ENCODE measurements around the gene MAGI1. TPM values are rescaled to one million over a fixed set of nuclear protein-coding genes. Genes with fewer than 3 reads are reported as not detected.

Gene MAGI1
- total RNA-seq, 4 donors from 2014 or later = 49.5 to 72.1 (median 67.6) TPM

DNA sequence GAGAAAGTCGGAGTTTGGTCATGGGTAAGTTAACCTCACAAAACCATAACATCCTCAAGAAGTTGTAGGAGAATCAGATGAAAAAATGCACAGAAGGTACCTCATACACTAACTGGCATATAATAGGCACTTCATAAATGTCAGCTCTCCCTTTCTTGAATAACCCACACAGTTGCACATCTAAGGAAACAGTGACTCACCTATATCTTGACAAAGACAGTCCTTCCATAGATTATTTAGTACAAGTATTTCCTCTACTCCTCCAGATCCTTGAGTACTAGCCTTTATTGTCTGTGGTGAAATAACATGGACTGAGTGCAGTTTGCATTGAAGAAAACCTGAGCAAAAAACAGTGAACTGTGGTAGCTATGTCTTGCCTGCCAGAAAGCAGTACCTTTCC is 46.6 kb downstream of the MAGI1 start:
- Histone ChIP-seq H3K36me3 (no peaks in the 10 kb centered on the region), H3K27me3 (no peaks in the 10 kb centered on the region), H3K4me1 (no peaks in the 10 kb centered on the region), H3K4me3 (no peak overlapping the region), H3K27ac (no peak overlapping the region), H3K9me3 (no peaks in the 10 kb centered on the region)
- DNase-seq = no peak
- no peak for TF ChIP-seq POLR2A (IDR thresholded peaks at IDR 0.05)
- TF ChIP-seq, protein P1, sequence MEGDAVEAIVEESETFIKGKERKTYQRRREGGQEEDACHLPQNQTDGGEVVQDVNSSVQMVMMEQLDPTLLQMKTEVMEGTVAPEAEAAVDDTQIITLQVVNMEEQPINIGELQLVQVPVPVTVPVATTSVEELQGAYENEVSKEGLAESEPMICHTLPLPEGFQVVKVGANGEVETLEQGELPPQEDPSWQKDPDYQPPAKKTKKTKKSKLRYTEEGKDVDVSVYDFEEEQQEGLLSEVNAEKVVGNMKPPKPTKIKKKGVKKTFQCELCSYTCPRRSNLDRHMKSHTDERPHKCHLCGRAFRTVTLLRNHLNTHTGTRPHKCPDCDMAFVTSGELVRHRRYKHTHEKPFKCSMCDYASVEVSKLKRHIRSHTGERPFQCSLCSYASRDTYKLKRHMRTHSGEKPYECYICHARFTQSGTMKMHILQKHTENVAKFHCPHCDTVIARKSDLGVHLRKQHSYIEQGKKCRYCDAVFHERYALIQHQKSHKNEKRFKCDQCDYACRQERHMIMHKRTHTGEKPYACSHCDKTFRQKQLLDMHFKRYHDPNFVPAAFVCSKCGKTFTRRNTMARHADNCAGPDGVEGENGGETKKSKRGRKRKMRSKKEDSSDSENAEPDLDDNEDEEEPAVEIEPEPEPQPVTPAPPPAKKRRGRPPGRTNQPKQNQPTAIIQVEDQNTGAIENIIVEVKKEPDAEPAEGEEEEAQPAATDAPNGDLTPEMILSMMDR (IDR thresholded peaks at IDR 0.05) = no peak

DNA sequence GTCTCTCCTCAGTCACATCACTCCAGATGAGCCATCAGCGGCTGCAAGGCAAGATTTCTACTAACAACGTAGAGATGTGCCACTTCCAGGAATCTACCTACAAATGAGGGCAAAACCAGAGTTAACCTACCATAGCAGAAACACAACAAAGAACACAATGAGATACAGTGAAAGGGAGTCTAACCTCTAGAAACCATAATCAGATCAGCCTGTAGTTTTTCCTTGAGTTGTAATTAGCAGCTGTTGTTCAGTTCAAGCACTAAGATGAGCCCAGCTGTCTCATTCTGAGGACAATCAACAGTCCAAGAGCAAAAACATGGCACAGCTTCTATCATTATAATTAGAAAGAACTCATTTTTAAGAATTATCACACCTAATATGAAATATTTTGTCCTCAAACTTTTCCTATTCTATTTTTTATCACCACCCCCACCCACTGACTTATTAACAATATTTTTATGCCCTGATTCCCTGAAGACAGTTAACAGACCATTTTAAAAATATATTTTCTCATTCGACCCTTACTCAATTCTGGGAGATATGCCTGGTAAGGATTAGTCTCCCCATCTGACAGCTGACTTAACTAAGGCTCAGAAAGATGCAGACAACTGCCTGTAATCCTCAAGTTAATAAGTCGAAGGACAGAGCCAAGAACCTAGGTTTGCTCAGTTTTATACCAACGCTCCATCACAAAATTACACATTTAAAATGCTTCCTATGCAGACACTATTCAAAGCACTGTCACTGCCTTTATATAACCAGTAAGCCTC is 50.1 kb downstream of the MAGI1 start:
- H3K36me3 ChIP-seq = no peaks in the 10 kb centered on the region
- no peak overlapping the region for H3K27ac ChIP-seq
- H3K4me1 ChIP-seq = no peaks in the 10 kb centered on the region
- H3K9me3 ChIP-seq = no peaks in the 10 kb centered on the region
- H3K4me3 ChIP-seq = no peak overlapping the region
- H3K27me3 ChIP-seq = no peaks in the 10 kb centered on the region
- TF ChIP-seq POLR2A (IDR thresholded peaks at IDR 0.05) = no peak
- TF ChIP-seq, protein P1 (IDR thresholded peaks at IDR 0.05) = no peak
- DNase-seq = no peak

DNA sequence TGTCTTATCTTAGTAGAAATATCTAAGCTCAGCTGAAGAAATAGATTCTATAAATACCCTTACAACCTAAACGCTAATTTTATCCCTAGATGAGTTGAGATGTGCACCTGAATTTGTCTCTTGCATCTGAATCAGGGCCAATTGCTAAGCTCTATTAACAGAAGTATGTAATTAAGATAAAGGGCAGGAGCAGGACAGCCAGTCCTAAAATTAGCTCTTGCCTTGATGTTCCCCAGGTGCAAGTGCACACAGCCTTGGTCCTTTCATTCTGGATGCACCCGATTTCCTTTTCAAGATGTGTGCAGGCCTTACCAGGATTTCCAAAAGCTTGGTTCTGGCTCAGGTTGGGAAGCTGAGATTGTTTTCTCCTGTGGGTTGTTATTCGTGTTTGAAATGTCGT is 52.4 kb downstream of the MAGI1 start:
- Histone ChIP-seq H3K36me3 (no peaks in the 10 kb centered on the region), H3K9me3 (no peaks in the 10 kb centered on the region), H3K27me3 (no peaks in the 10 kb centered on the region), H3K27ac (no peak overlapping the region), H3K4me3 (no peak overlapping the region), H3K4me1 (no peaks in the 10 kb centered on the region)
- no peak for DNase-seq
- TF ChIP-seq POLR2A (IDR thresholded peaks at IDR 0.05) = no peak
- TF ChIP-seq, protein P1 (IDR thresholded peaks at IDR 0.05) = no peak

DNA sequence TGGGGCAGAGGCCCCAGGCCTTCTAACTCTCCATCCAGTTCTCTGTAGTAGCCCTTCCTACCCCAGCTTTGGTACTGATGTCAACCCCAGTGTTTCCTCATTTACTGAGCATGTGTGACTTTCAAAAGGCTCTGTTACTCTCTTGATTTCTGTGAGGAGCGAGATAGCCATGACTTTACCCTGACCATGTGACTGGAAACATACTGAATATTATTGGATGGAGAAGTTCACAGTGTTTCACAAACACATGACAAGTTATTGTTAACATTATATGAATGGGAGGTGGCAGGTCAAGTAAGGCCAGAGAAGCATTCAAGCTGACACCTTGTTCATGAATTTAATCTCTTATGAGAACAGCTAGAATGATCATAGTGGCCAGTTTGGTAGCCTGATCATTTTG is 53.7 kb downstream of the MAGI1 start:
- TF ChIP-seq, protein P1 (IDR thresholded peaks at IDR 0.05) = no peak
- no peak for TF ChIP-seq POLR2A (IDR thresholded peaks at IDR 0.05)
- no peaks in the 10 kb centered on the region for H3K9me3 ChIP-seq

DNA sequence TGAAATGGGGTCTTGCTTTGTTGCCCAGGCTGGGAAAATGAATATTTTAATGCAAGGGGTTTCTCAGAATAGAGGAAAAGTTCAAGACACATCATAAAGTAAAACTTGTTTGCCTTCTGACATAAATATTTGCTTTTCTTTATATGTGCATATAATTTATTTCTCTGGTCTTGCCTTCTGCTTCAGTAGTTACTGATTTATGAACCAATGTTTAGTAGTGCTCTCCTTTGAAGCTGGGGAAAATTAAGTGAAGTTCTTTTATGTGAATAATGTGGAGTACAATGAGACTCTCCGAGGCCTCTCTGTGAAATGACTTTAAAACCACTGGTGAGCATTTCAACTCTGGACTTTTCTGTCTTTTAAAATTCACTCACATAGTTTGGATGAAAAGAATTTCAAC is 55.6 kb downstream of the MAGI1 start:
- H3K36me3 ChIP-seq = no peaks in the 10 kb centered on the region
- H3K4me1 ChIP-seq = no peaks in the 10 kb centered on the region
- H3K9me3 ChIP-seq = no peaks in the 10 kb centered on the region
- H3K27me3 ChIP-seq = no peaks in the 10 kb centered on the region
- no peak overlapping the region for H3K27ac ChIP-seq
- TF ChIP-seq, protein P1 (IDR thresholded peaks at IDR 0.05) = no peak
- TF ChIP-seq POLR2A (IDR thresholded peaks at IDR 0.05) = no peak
- no peak for DNase-seq
- H3K4me3 ChIP-seq = no peak overlapping the region

More for the DNA sequence above, 53.7 kb downstream of the MAGI1 start:
- no peak overlapping the region for H3K4me3 ChIP-seq
- no peaks in the 10 kb centered on the region for H3K27me3 ChIP-seq
- H3K36me3 ChIP-seq = no peaks in the 10 kb centered on the region
- no peak for DNase-seq
- no peak overlapping the region for H3K27ac ChIP-seq
- H3K4me1 ChIP-seq = no peaks in the 10 kb centered on the region
